Activated CD4-positive, alpha-beta memory T cell treated with anti-CD3 and anti-CD28 coated beads for 36 hours (primary cell): ENCODE measurements around the gene ITPR1. TPM values are rescaled to one million over a fixed set of nuclear protein-coding genes. Genes with fewer than 3 reads are reported as not detected.

Source experiments
- CTCF ChIA-PET: fragments of 350-600 bp; sonication (Branson Sonifier 250); formaldehyde crosslinking; loops from one replicate; lab custom pipeline; 2021; ENCODE audit warnings: antibody characterized with exemption, inconsistent platforms; lab: Charles Lee
- POLR2A ChIA-PET: fragments of 350-600 bp; sonication (Branson Sonifier 250); formaldehyde crosslinking; loops from one replicate; lab custom pipeline; 2021; ENCODE audit warnings: antibody characterized with exemption; lab: Charles Lee
- DNase-seq: peaks from one replicate; pipeline ENCODE4 v3.0.0-alpha.2; 2020
- H3K27ac Mint-ChIP-seq: one replicate; pipeline ENCODE4 v1.8.0; 2021; ENCODE audit warnings: mixed read lengths
- H3K27me3 Mint-ChIP-seq: one replicate; pipeline ENCODE4 v1.8.0; 2021; ENCODE audit warnings: mixed read lengths
- H3K36me3 Mint-ChIP-seq: one replicate; pipeline ENCODE4 v1.8.0; 2021; ENCODE audit warnings: mixed read lengths
- H3K4me1 Mint-ChIP-seq: one replicate; pipeline ENCODE4 v1.8.0; 2021; ENCODE audit warnings: low read depth, mixed read lengths
- H3K4me3 Mint-ChIP-seq: one replicate; pipeline ENCODE4 v1.8.0; 2021; ENCODE audit warnings: mild to moderate bottlenecking, mixed read lengths
- H3K9me3 Mint-ChIP-seq: one replicate; pipeline ENCODE4 v1.8.0; 2021; ENCODE audit warnings: mixed read lengths
- intact Hi-C: fragments of 100-400 bp; cut with micrococcal nuclease; formaldehyde crosslinking; loops from one replicate; pipeline ENCODE4 v1.15.1; 2023
- total RNA-seq, 2 experiments: library from RNA; stranded (reverse); gene quantifications; one replicate each; pipeline ENCODE4 v1.2.3, GENCODE V29; 2021

Gene ITPR1
- total RNA-seq, 2 experiments from 2014 or later, result 49.1 to 53.1 TPM

DNA sequence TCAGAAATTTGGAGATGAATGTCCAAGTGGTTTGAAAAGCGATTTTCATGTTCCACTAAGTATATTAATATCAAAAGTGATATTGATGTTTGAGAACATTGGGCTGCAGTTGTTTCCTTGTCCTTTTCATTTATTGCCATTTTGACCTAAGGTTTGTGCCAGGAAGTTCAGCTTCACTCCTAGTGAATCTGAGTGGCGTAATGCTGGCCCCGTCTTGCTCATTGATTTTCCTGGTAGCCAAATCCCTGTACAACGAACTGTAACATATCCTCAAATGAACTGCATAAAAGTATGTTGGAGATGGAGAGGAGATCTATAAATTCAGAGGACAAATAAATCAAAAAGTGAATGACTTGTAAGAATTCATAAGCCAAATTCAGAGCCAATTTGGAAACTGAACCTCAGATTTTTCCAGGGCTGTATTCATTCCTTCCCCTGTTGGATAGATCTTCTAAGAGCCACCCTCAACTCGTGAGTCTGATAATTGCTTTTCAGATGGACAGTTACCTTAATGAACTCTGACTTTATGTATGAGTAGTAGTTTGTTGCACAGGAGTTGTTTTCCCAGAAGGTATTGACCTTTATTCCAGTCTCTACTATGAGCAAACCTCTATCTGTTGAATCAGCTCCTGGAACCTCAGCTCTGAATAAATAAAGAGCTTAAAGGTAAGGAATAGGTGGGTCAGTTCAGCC lies 72.8 kb downstream of the ITPR1 start:
- Mint-ChIP-seq H3K4me3 (no peak overlapping the region), H3K27ac (no peak overlapping the region), H3K4me1 (peaks cover 6% of the 10 kb centered on the region), H3K27me3 (no peaks in the 10 kb centered on the region), H3K9me3 (no peaks in the 10 kb centered on the region), H3K36me3 (no peaks in the 10 kb centered on the region)
- POLR2A ChIA-PET, result no interaction called here
- intact Hi-C loops, result no loop called here
- DNase-seq, result no peak
- CTCF ChIA-PET, result no interaction called here

DNA sequence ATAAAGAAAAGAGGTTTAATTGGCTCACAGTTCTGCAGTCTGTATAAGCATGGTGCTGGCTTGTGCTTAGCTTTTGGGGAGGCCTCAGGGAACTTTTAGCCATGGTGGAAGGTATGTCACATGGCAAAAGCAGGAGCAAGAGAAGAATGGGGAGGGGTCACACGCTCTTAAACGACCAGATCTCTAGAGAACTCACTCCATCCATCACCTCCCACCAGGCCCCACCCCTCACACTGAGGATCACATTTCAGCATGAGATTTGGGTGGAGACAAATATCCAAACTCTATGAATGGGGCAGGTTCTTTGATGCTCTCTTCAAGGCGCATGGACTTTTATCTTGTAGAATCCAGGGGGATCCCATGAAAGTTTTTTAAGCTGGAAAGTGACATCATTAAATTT lies 75.7 kb downstream of the ITPR1 start:
- no peak overlapping the region for H3K27ac Mint-ChIP-seq
- H3K4me1 Mint-ChIP-seq, result peaks cover 10% of the 10 kb centered on the region
- H3K36me3 Mint-ChIP-seq, result no peaks in the 10 kb centered on the region
- no peaks in the 10 kb centered on the region for H3K27me3 Mint-ChIP-seq
- no peaks in the 10 kb centered on the region for H3K9me3 Mint-ChIP-seq
- intact Hi-C loops, result no loop called here
- no peak overlapping the region for H3K4me3 Mint-ChIP-seq
- POLR2A ChIA-PET, result no interaction called here
- no peak for DNase-seq
- CTCF ChIA-PET, result interaction anchor here (1.8 kb wide), 1 partner anchor 218 kb away, joined by 5 read pairs; no protein-coding TSS in a partner anchor

- DNase-seq, result no peak
- Mint-ChIP-seq H3K4me1 (peaks cover 7% of the 10 kb centered on the region), H3K27ac (no peak overlapping the region), H3K36me3 (no peaks in the 10 kb centered on the region), H3K27me3 (no peaks in the 10 kb centered on the region), H3K4me3 (no peak overlapping the region), H3K9me3 (no peaks in the 10 kb centered on the region)
- intact Hi-C loops, result no loop called here
- POLR2A ChIA-PET, result no interaction called here
- CTCF ChIA-PET, result interaction anchor here (1.0 to 2.1 kb wide), 2 partner anchors 48 to 220 kb away, joined by 3 to 8 read pairs; no protein-coding TSS in a partner anchor
Measured at GRCh38 chr3:4570840-4571621, 77.9 kb downstream of the ITPR1 start.

GRCh38 chr3:4571690-4572334 lies 78.7 kb downstream of the ITPR1 start:
- DNase-seq, result no peak
- Mint-ChIP-seq H3K4me1 (peaks cover 7% of the 10 kb centered on the region), H3K9me3 (no peaks in the 10 kb centered on the region), H3K36me3 (no peaks in the 10 kb centered on the region), H3K4me3 (no peak overlapping the region), H3K27me3 (no peaks in the 10 kb centered on the region), H3K27ac (no peak overlapping the region)
- intact Hi-C loops, result loop anchor here (2.0 kb wide), 1 partner anchor 15 kb away; no protein-coding TSS in a partner anchor
- POLR2A ChIA-PET, result no interaction called here
- CTCF ChIA-PET, result interaction anchor here (1.0 to 2.1 kb wide), 2 partner anchors 62 to 221 kb away, joined by 3 to 8 read pairs; no protein-coding TSS in a partner anchor

GRCh38 chr3:4573153-4573552 lies 80.0 kb downstream of the ITPR1 start:
- no peak for DNase-seq
- Mint-ChIP-seq H3K9me3 (no peaks in the 10 kb centered on the region), H3K27me3 (no peaks in the 10 kb centered on the region), H3K36me3 (no peaks in the 10 kb centered on the region), H3K4me1 (peaks cover 7% of the 10 kb centered on the region), H3K4me3 (no peak overlapping the region), H3K27ac (no peak overlapping the region)
- intact Hi-C loops, result loop anchor here (2.0 kb wide), 1 partner anchor 14 kb away; no protein-coding TSS in a partner anchor
- ChIA-PET CTCF (interaction anchor here (1.0 kb wide), 1 partner anchor 61 kb away, joined by 3 read pairs; no protein-coding TSS in a partner anchor), POLR2A (no interaction called here)

DNA sequence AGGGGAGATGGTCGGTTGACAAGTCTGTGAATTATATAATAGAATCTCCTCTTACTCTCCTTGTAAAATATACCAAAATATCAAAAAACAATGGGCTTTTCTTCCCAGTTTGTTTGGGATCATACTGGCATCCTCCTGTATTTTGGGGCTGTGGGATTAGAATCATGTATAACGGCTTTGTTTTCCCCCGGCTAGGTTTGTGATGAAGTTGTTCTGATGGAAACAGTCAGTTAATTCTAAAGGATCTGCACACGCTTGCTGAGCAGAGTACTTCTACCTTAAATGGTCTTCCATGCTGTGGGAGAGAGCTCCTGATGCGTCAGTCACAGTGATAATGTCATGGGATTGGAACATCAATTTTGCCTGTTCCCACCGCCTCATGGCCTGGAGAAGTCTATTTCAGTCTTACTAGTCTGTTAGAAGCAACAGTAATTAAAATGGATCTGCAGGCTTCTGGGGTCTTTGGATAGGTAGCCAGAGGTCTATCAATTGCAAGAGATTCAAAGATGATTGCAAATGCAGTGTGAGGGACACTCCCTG lies 81.3 kb downstream of the ITPR1 start:
- no peak for DNase-seq
- no peaks in the 10 kb centered on the region for H3K27me3 Mint-ChIP-seq
- H3K4me1 Mint-ChIP-seq, result peaks cover 5% of the 10 kb centered on the region
- ChIA-PET CTCF (interaction anchor here (1.2 kb wide), 1 partner anchor 56 kb away, joined by 3 read pairs; no protein-coding TSS in a partner anchor), POLR2A (no interaction called here)
- no peak overlapping the region for H3K27ac Mint-ChIP-seq
- no peaks in the 10 kb centered on the region for H3K36me3 Mint-ChIP-seq
- H3K9me3 Mint-ChIP-seq, result no peaks in the 10 kb centered on the region
- intact Hi-C loops, result no loop called here
- H3K4me3 Mint-ChIP-seq, result no peak overlapping the region

- peaks cover 5% of the 10 kb centered on the region for H3K4me1 Mint-ChIP-seq
Measured at GRCh38 chr3:4575381-4575780, 82.2 kb downstream of the ITPR1 start.

GRCh38 chr3:4577721-4578120 lies 84.6 kb downstream of the ITPR1 start:
- CTCF ChIA-PET, result interaction anchor here (1.5 to 2.3 kb wide), 2 partner anchors 56 to 58 kb away, joined by 3 to 9 read pairs; no protein-coding TSS in a partner anchor
- DNase-seq, result no peak
- POLR2A ChIA-PET, result no interaction called here
- H3K4me1 Mint-ChIP-seq, result peaks cover 8% of the 10 kb centered on the region
- no peak overlapping the region for H3K4me3 Mint-ChIP-seq
- H3K27ac Mint-ChIP-seq, result no peak overlapping the region
- H3K36me3 Mint-ChIP-seq, result no peaks in the 10 kb centered on the region
- no peaks in the 10 kb centered on the region for H3K27me3 Mint-ChIP-seq
- intact Hi-C loops, result no loop called here
- no peaks in the 10 kb centered on the region for H3K9me3 Mint-ChIP-seq

More at GRCh38 chr3:4575381-4575780, 82.2 kb downstream of the ITPR1 start:
- intact Hi-C loops, result no loop called here
- H3K36me3 Mint-ChIP-seq, result no peaks in the 10 kb centered on the region
- DNase-seq, result no peak
- H3K4me3 Mint-ChIP-seq, result no peak overlapping the region
- ChIA-PET POLR2A (no interaction called here), CTCF (no interaction called here)
- no peak overlapping the region for H3K27ac Mint-ChIP-seq
- no peaks in the 10 kb centered on the region for H3K27me3 Mint-ChIP-seq
- H3K9me3 Mint-ChIP-seq, result no peaks in the 10 kb centered on the region

DNA sequence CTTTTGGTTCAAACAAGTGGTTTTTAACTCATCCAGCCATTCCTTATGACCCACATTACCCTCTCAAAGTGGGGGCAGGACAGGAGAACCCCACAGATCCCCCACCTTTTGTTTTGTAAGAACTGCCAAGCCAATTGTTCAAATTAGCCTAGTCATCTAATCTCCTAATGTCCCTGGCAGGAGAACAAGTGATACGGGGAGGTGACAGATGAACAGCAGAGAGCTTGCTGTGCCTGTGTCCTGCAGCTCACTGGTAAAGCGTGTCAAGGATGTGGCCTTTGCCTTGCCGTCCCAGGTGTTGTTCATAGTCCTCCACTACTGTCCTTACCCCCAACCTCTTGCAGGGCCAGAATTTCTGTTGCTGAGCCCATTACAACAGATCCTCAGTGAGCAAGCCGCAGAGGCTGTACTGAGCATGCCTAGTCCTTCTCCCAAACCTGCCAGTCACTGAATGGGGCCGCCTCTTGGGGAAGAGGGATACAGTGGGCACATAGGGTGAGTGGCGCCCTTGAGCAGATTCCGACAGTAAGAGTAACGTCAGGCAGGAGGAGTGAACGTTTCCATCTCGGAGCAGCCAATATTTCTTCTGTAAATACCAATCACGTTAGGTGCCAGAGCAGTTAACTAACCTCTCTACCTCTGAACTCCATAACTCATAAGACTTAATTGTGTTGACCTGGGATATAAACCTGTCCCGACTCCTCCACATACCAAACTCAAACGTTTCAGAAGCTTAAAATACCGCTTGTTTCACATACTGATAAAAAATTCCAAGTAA lies 87.4 kb downstream of the ITPR1 start:
- Mint-ChIP-seq H3K9me3 (no peaks in the 10 kb centered on the region), H3K36me3 (no peaks in the 10 kb centered on the region), H3K4me1 (peaks cover 33% of the 10 kb centered on the region), H3K27ac (no peak overlapping the region), H3K27me3 (no peaks in the 10 kb centered on the region), H3K4me3 (no peak overlapping the region)
- POLR2A ChIA-PET, result no interaction called here
- DNase-seq, result no peak
- CTCF ChIA-PET, result no interaction called here
- intact Hi-C loops, result no loop called here

DNA sequence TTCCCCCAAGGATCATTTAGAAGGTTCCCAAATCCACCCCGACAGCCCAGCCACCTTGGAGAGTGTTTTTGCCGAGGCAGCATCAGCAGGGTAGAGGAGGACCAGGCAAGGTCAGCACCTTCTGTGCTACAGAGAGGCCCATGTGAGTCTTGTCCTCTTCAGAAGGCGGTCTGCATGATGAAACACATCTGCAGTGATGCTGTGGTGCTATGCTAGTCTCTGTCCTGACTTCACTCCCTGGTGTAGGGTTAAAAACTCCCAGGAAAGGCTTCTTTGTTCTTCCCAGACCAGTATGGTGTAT lies 87.9 kb downstream of the ITPR1 start:
- Mint-ChIP-seq H3K9me3 (no peaks in the 10 kb centered on the region), H3K27ac (no peak overlapping the region), H3K27me3 (no peaks in the 10 kb centered on the region), H3K36me3 (no peaks in the 10 kb centered on the region), H3K4me1 (peaks cover 36% of the 10 kb centered on the region), H3K4me3 (no peak overlapping the region)
- ChIA-PET POLR2A (no interaction called here), CTCF (no interaction called here)
- no peak for DNase-seq
- intact Hi-C loops, result no loop called here

GRCh38 chr3:4581498-4581897 lies 88.3 kb downstream of the ITPR1 start:
- ChIA-PET CTCF (no interaction called here), POLR2A (no interaction called here)
- peaks cover 38% of the 10 kb centered on the region for H3K4me1 Mint-ChIP-seq
- no peaks in the 10 kb centered on the region for H3K27me3 Mint-ChIP-seq
- no peak overlapping the region for H3K27ac Mint-ChIP-seq
- H3K36me3 Mint-ChIP-seq, result no peaks in the 10 kb centered on the region
- intact Hi-C loops, result no loop called here
- H3K9me3 Mint-ChIP-seq, result no peaks in the 10 kb centered on the region
- no peak for DNase-seq
- H3K4me3 Mint-ChIP-seq, result no peak overlapping the region
